Upper lobe of right lung (tissue), 1 donor: ENCODE data around the gene CD109. TPM values are rescaled to one million over a fixed set of nuclear protein-coding genes. Genes with fewer than 3 reads are reported as not detected.

Experiments used
- ATAC-seq: fragments of 200-7000 bp; cut with Tn5 transposase; one replicate; pipeline ENCODE4 v1.9.1; 2020; ENCODE audit warnings: mild to moderate bottlenecking, moderate library complexity
- DNase-seq: peaks from one replicate; pipeline ENCODE4 v3.0.0-alpha.2; 2020
- H3K27ac ChIP-seq: fragments of 200-600 bp; one replicate; pipeline ENCODE4 v1.8.0; 2022
- H3K27me3 ChIP-seq: fragments of 200-600 bp; one replicate; pipeline ENCODE4 v1.8.0; 2022; ENCODE audit warnings: mild to moderate bottlenecking
- H3K36me3 ChIP-seq: fragments of 200-600 bp; one replicate; pipeline ENCODE4 v1.8.0; 2022
- H3K4me1 ChIP-seq: fragments of 200-600 bp; one replicate; pipeline ENCODE4 v1.8.0; 2022
- H3K4me3 ChIP-seq: fragments of 200-600 bp; one replicate; pipeline ENCODE4 v1.8.0; 2022; ENCODE audit warnings: mild to moderate bottlenecking
- H3K9me3 ChIP-seq: fragments of 200-600 bp; one replicate; pipeline ENCODE4 v1.8.0; 2022
- CTCF ChIP-seq: fragments of 200-600 bp; IDR thresholded peaks from one replicate; pipeline ENCODE4 v1.8.0; 2022; ENCODE audit warnings: antibody characterized with exemption
- intact Hi-C: fragments of 100-400 bp; cut with DNase I; formaldehyde crosslinking; loops from one replicate; pipeline ENCODE4 v1.11.0; 2022
- total RNA-seq: library from RNA; stranded (reverse); fragmentation: NEBNext Ultra II Directional; extraction: Animal tissue kit (Norgen Biotek cat#: 25700); gene quantifications from one replicate; pipeline ENCODE4 v1.2.1, GENCODE V29; 2021
- donor health status: DM: no; HTN: yes; CAD: no; lungs with severe emphysema.

The CD109 gene
- total RNA-seq, 1 donor from 2014 or later = 22.1 TPM

- DNase-seq = no peak
- no peaks in the 10 kb centered on the region for H3K9me3 ChIP-seq
- no peaks in the 10 kb centered on the region for H3K27me3 ChIP-seq
- no peak overlapping the region for H3K4me3 ChIP-seq
- intact Hi-C loops = no loop called here
- no peak for TF ChIP-seq CTCF
- H3K27ac ChIP-seq = no peak overlapping the region
- no peaks in the 10 kb centered on the region for H3K4me1 ChIP-seq
- ATAC-seq = no peak
- H3K36me3 ChIP-seq = peaks cover 2% of the 10 kb centered on the region
Measured at GRCh38 chr6:73811706-73812105, 115.7 kb downstream of the CD109 start.

DNA sequence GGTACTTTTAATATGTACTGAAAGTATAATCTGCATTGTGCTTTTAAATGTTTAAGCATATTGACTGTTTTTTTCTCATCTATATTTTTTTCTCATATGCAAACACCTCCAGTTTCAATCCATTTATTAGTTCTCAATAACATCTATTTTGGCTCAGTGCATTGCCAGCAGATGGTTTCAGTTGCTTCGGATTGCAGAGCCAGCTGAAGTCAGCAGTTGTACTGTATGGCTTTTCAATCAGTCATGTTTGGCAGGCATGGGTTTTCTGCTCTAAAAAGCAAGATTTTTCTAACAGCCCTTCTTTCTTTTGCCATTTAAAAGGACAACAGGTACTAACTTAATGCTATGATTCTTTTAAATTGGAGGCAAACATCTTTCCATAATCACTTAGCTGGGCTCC is 121.2 kb downstream of the CD109 start:
- no peak for DNase-seq
- ATAC-seq = no peak
- no peaks in the 10 kb centered on the region for H3K36me3 ChIP-seq
- H3K9me3 ChIP-seq = no peaks in the 10 kb centered on the region
- no peaks in the 10 kb centered on the region for H3K4me1 ChIP-seq
- H3K27me3 ChIP-seq = no peaks in the 10 kb centered on the region
- intact Hi-C loops = no loop called here
- TF ChIP-seq CTCF = no peak
- H3K27ac ChIP-seq = no peak overlapping the region
- no peak overlapping the region for H3K4me3 ChIP-seq

DNA sequence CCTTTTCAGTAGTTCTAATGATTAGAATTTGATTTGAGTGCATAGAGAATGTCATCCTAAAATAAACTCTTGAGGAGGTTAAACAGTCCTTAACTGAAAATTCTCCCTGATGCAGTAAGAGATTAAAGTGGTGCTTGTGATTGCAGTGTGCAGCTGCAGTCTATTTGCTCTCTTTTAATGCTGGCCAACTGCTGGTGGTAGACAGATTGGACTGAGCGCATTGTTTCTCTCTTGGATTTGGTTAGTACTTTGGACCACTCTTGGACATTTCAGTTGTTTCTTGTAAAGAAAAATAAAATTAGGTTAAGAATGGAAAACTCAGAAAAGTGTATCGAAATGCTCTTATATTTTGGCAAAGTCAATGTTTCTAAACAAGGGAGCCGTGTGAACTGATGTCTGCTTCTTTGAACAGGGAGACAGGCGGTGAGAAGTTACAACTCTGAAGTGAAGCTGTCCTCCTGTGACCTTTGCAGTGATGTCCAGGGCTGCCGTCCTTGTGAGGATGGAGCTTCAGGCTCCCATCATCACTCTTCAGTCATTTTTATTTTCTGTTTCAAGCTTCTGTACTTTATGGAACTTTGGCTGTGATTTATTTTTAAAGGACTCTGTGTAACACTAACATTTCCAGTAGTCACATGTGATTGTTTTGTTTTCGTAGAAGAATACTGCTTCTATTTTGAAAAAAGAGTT is 127.2 kb downstream of the CD109 start:
- TF ChIP-seq CTCF = no peak
- Histone ChIP-seq H3K36me3 (no peaks in the 10 kb centered on the region), H3K4me3 (no peak overlapping the region), H3K27ac (no peak overlapping the region), H3K4me1 (no peaks in the 10 kb centered on the region), H3K9me3 (no peaks in the 10 kb centered on the region), H3K27me3 (no peaks in the 10 kb centered on the region)
- DNase-seq (no peak), ATAC-seq (peak; percentile 62)
- intact Hi-C loops = no loop called here

DNA sequence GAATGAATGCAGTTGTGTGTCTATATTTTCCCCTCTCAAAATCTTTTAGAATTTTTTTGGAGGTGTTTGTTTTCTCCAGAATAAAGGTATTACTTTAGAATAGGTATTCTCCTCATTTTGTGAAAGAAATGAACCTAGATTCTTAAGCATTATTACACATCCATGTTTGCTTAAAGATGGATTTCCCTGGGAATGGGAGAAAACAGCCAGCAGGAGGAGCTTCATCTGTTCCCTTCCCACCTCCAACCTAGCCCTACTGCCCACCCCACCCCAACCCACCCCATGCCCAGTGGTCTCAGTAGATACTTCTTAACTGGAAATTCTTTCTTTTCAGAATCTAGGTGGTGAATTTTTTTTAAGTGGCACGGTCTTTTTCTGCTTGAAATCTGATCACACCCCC is 127.8 kb downstream of the CD109 start:
- intact Hi-C loops = no loop called here
- TF ChIP-seq CTCF = no peak
- H3K27ac ChIP-seq = no peak overlapping the region

GRCh38 chr6:73826571-73826970 is 130.6 kb downstream of the CD109 start:
- DNase-seq (no peak), ATAC-seq (no peak)
- Histone ChIP-seq H3K4me1 (no peaks in the 10 kb centered on the region), H3K36me3 (no peaks in the 10 kb centered on the region), H3K27me3 (no peaks in the 10 kb centered on the region), H3K9me3 (no peaks in the 10 kb centered on the region), H3K27ac (no peak overlapping the region), H3K4me3 (no peak overlapping the region)
- no peak for TF ChIP-seq CTCF
- intact Hi-C loops = no loop called here

More for the DNA sequence above, 127.8 kb downstream of the CD109 start:
- no peak for DNase-seq
- Histone ChIP-seq H3K27me3 (no peaks in the 10 kb centered on the region), H3K36me3 (no peaks in the 10 kb centered on the region), H3K9me3 (no peaks in the 10 kb centered on the region), H3K4me1 (no peaks in the 10 kb centered on the region), H3K4me3 (no peak overlapping the region)
- ATAC-seq = no peak

- no peaks in the 10 kb centered on the region for H3K9me3 ChIP-seq
- DNase-seq (no peak), ATAC-seq (no peak)
- no peak overlapping the region for H3K27ac ChIP-seq
- intact Hi-C loops = no loop called here
- H3K27me3 ChIP-seq = no peaks in the 10 kb centered on the region
- no peaks in the 10 kb centered on the region for H3K4me1 ChIP-seq
- H3K4me3 ChIP-seq = no peak overlapping the region
- TF ChIP-seq CTCF = no peak
- no peaks in the 10 kb centered on the region for H3K36me3 ChIP-seq
Measured at GRCh38 chr6:73830119-73830518, 134.1 kb downstream of the CD109 start.
